HepG2 (cell line): ENCODE results near the gene KIF25. TPM values are rescaled to one million over a fixed set of nuclear protein-coding genes. Genes with fewer than 3 reads are reported as not detected.

Source experiments
- ATM ChIP-seq: fragments of 450-650 bp; IDR thresholded peaks from 2 replicates; pipeline ENCODE4 v1.7.1; 2017; ENCODE audit warnings: mild to moderate bottlenecking, borderline replicate concordance
- CBX5 ChIP-seq: sonication (generic); formaldehyde crosslinking; IDR thresholded peaks from 2 replicates; pipeline ENCODE4 v1.4.0; 2020; ENCODE audit warnings: missing genetic modification reagents, borderline replicate concordance
- EED ChIP-seq: sonication (generic); formaldehyde crosslinking; IDR thresholded peaks from 2 replicates; pipeline ENCODE4 v1.5.0; 2020; ENCODE audit warnings: mild to moderate bottlenecking, missing genetic modification reagents
- FOXK1 ChIP-seq: sonication (generic); formaldehyde crosslinking; IDR thresholded peaks from 2 replicates; pipeline ENCODE4 v1.4.0; 2020; ENCODE audit warnings: low read depth, missing genetic modification reagents, borderline replicate concordance
- HDAC6 ChIP-seq: fragments of 200-600 bp; sonication (generic); IDR thresholded peaks from 2 replicates; pipeline ENCODE4 v1.7.0; 2017; ENCODE audit warnings: mild to moderate bottlenecking, antibody characterized with exemption, low read length, low read depth
- HIVEP1 ChIP-seq: sonication (generic); formaldehyde crosslinking; IDR thresholded peaks from 2 replicates; pipeline ENCODE4 v1.4.0; 2020; ENCODE audit warnings: mild to moderate bottlenecking, missing genetic modification reagents
- HOXA3 ChIP-seq: sonication (generic); formaldehyde crosslinking; IDR thresholded peaks from 2 replicates; pipeline ENCODE4 v1.5.0; 2020; ENCODE audit warnings: missing genetic modification reagents
- KLF11 ChIP-seq: IDR thresholded peaks from 2 replicates; pipeline ENCODE4 v1.6.1; 2016; ENCODE audit warnings: missing compliant biosample characterization
- KLF15 ChIP-seq: sonication (generic); formaldehyde crosslinking; IDR thresholded peaks from 2 replicates; pipeline ENCODE4 v1.8.1; 2023; ENCODE audit warnings: borderline replicate concordance, mild to moderate bottlenecking, inconsistent platforms, missing genetic modification reagents, mixed read lengths
- MTA1 ChIP-seq: sonication (generic); formaldehyde crosslinking; IDR thresholded peaks from 2 replicates; pipeline ENCODE4 v1.4.0; 2020; ENCODE audit warnings: missing genetic modification reagents, mild to moderate bottlenecking, borderline replicate concordance
- NFYC ChIP-seq: IDR thresholded peaks from 2 replicates; pipeline ENCODE4 v1.6.1; 2016; ENCODE audit warnings: missing genetic modification reagents, missing compliant biosample characterization
- PHF5A ChIP-seq: IDR thresholded peaks from one replicate; pipeline ENCODE4 v1.6.1; 2018; ENCODE audit warnings: low read depth, missing genetic modification reagents; ENCODE audit not compliant: unreplicated experiment
- PRMT3 ChIP-seq: sonication (generic); formaldehyde crosslinking; IDR thresholded peaks from 2 replicates; pipeline ENCODE4 v1.8.1; 2022; ENCODE audit warnings: low read depth, mild to moderate bottlenecking, moderate library complexity, missing genetic modification reagents, borderline replicate concordance
- RXRA ChIP-seq: sonication (generic); formaldehyde crosslinking; IDR thresholded peaks from 2 replicates; pipeline ENCODE4 v1.5.1; 2020; ENCODE audit warnings: missing genetic modification reagents
- SRSF4 ChIP-seq: fragments of 200-400 bp; formaldehyde crosslinking; IDR thresholded peaks from one replicate; pipeline ENCODE4 v1.6.1; 2018; ENCODE audit warnings: mild to moderate bottlenecking, low read depth, low read length, moderate library complexity; ENCODE audit not compliant: poor library complexity, severe bottlenecking
- ZBTB7B ChIP-seq: sonication (generic); formaldehyde crosslinking; IDR thresholded peaks from 2 replicates; pipeline ENCODE4 v1.4.0; 2020; ENCODE audit warnings: missing genetic modification reagents
- ZNF205 ChIP-seq: IDR thresholded peaks from 2 replicates; pipeline ENCODE4 v1.6.1; 2018; ENCODE audit warnings: missing biosample characterization, missing genetic modification reagents
- ZNF382 ChIP-seq: sonication (generic); formaldehyde crosslinking; IDR thresholded peaks from 2 replicates; pipeline ENCODE4 v1.5.0; 2020; ENCODE audit warnings: missing genetic modification reagents, mild to moderate bottlenecking, borderline replicate concordance
- ZNF432 ChIP-seq: sonication (generic); formaldehyde crosslinking; IDR thresholded peaks from 2 replicates; pipeline ENCODE4 v1.5.0; 2020; ENCODE audit warnings: missing genetic modification reagents, mild to moderate bottlenecking, borderline replicate concordance
- ZNF446 ChIP-seq: sonication (generic); formaldehyde crosslinking; IDR thresholded peaks from 2 replicates; pipeline ENCODE4 v1.5.0; 2020; ENCODE audit warnings: mild to moderate bottlenecking, missing genetic modification reagents
- ZNF550 ChIP-seq: sonication (generic); formaldehyde crosslinking; IDR thresholded peaks from 2 replicates; pipeline ENCODE4 v1.4.0; 2020; ENCODE audit warnings: mild to moderate bottlenecking, missing genetic modification reagents, borderline replicate concordance
- ZNF570 ChIP-seq: sonication (generic); formaldehyde crosslinking; IDR thresholded peaks from 2 replicates; pipeline ENCODE4 v1.4.0; 2020; ENCODE audit warnings: mild to moderate bottlenecking, missing genetic modification reagents, borderline replicate concordance
- ZNF720 ChIP-seq: sonication (generic); formaldehyde crosslinking; IDR thresholded peaks from 2 replicates; pipeline ENCODE4 v1.4.0; 2020; ENCODE audit warnings: missing genetic modification reagents
- ZNF768 ChIP-seq: sonication (generic); formaldehyde crosslinking; IDR thresholded peaks from 2 replicates; pipeline ENCODE4 v1.4.0; 2020; ENCODE audit warnings: missing genetic modification reagents
- polyA plus RNA-seq, 8 experiments: library from polyadenylated mRNA; depleted of rRNA in 3 of 8; stranded (reverse) in 7 of 8; unstranded in 1 of 8; fragments of >200 nt; fragmentation: Illumina TruSeq in 4 of 8; extraction: Trizol in 4 of 8; gene quantifications; 2 replicates each; pipeline versions ENCODE4 v1.2.1 to v1.2.3, GENCODE V29; 2011 to 2016; ENCODE audit warnings: low read depth in 4 of 8, missing spikeins in 1 of 8, mixed read lengths in 1 of 8; ENCODE audit not compliant: insufficient read depth in 1 of 8
- total RNA-seq, 5 experiments: library from RNA; depleted of rRNA; stranded (reverse); fragments of >200 nt; fragmentation: Illumina TruSeq; extraction: Trizol; gene quantifications; 2 replicates each; pipeline ENCODE4 v1.2.3, GENCODE V29; 2016; ENCODE audit warnings: low read depth in 1 of 5
- TF ChIP-seq, protein P1 (sequence below): IDR thresholded peaks from 2 replicates; pipeline ENCODE4 v1.6.1; 2016; ENCODE audit warnings: missing biosample characterization, missing genetic modification reagents, low read depth
- TF ChIP-seq, protein P2 (sequence below): sonication (generic); formaldehyde crosslinking; IDR thresholded peaks from 2 replicates; pipeline ENCODE4 v1.4.0; 2020; ENCODE audit warnings: missing genetic modification reagents
- TF ChIP-seq, protein P3 (sequence below): sonication (generic); formaldehyde crosslinking; conservative IDR thresholded peaks from 2 replicates; pipeline ENCODE4 v1.4.0; 2020; ENCODE audit warnings: missing genetic modification reagents

KIF25 gene
- total and polyA plus RNA-seq, 2 of the 13 experiments (the other 11 are each of a cell fraction or from before 2014, with no cell fraction given): not detected

DNA sequence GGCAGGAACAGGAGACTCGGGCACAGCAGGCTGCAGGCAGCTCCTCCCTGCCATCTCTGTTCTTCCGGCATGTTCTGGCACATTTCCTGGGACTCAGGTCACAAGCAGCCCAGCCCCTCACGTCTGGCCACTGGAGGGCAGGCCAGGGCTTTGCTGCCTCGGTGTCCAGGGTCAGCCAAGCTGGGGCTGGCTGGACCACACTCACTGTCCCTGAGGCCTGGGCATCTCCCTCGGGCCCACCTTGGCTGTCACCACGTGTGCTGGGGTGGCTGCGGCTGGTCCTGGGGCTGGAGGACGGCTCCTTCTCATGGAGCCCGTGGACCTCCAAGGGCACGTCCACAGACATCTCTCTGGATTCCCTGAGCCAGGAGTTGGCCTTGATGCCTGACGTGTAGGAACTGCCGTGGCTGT, 63.1 kb downstream of the KIF25 start (continued):
- TF ChIP-seq, protein P1, sequence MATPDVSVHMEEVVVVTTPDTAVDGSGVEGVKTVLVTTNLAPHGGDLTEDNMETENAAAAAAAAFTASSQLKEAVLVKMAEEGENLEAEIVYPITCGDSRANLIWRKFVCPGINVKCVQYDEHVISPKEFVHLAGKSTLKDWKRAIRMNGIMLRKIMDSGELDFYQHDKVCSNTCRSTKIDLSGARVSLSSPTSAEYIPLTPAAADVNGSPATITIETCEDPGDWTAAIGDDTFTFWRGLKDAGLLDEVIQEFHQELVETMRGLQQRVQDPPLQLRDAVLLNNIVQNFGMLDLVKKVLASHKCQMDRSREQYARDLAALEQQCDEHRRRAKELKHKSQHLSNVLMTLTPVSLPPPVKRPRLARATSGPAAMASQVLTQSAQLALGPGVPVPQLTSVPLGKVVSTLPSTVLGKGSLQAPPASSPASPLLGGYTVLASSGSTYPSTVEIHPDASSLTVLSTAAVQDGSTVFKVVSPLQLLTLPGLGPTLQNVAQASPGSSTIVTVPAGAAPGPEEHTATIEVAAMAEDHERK (CRISPR knock-in tag): no peak
- TF ChIP-seq ATM: no peak
- TF ChIP-seq PHF5A (CRISPR knock-in tag): no peak
- peak; percentile 21; the same call in 1 of the 2 replicates for TF ChIP-seq ZBTB7B (CRISPR knock-in tag)
- peak; percentile 86; the same call in 1 of the 2 replicates for TF ChIP-seq ZNF768 (CRISPR knock-in tag)
- TF ChIP-seq, protein P2, sequence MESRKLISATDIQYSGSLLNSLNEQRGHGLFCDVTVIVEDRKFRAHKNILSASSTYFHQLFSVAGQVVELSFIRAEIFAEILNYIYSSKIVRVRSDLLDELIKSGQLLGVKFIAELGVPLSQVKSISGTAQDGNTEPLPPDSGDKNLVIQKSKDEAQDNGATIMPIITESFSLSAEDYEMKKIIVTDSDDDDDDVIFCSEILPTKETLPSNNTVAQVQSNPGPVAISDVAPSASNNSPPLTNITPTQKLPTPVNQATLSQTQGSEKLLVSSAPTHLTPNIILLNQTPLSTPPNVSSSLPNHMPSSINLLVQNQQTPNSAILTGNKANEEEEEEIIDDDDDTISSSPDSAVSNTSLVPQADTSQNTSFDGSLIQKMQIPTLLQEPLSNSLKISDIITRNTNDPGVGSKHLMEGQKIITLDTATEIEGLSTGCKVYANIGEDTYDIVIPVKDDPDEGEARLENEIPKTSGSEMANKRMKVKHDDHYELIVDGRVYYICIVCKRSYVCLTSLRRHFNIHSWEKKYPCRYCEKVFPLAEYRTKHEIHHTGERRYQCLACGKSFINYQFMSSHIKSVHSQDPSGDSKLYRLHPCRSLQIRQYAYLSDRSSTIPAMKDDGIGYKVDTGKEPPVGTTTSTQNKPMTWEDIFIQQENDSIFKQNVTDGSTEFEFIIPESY: no peak; the same call in 1 of the 2 replicates
- TF ChIP-seq RXRA (CRISPR knock-in tag): peak; percentile 53; the same call in 1 of the 2 replicates
- TF ChIP-seq ZNF570 (CRISPR knock-in tag): no peak
- TF ChIP-seq HDAC6: no peak
- no peak for TF ChIP-seq EED (CRISPR knock-in tag)
- TF ChIP-seq FOXK1 (CRISPR knock-in tag): no peak
- 0 out of 2 replicates have a peak, but pooled peaks have one; percentile 27 for TF ChIP-seq HOXA3 (CRISPR knock-in tag)
- TF ChIP-seq CBX5 (CRISPR knock-in tag): peak; percentile 83; the same call in 1 of the 2 replicates
- no peak for TF ChIP-seq NFYC (CRISPR knock-in tag)
- TF ChIP-seq ZNF720: no peak
- no peak for TF ChIP-seq ZNF432 (CRISPR knock-in tag)
- no peak for TF ChIP-seq KLF15 (CRISPR knock-in tag)
- TF ChIP-seq SRSF4: no peak
- no peak for TF ChIP-seq KLF11 (CRISPR knock-in tag)
- TF ChIP-seq MTA1: no peak
- no peak for TF ChIP-seq ZNF382 (CRISPR knock-in tag)
- no peak for TF ChIP-seq HIVEP1 (CRISPR knock-in tag)
- no peak for TF ChIP-seq PRMT3 (CRISPR knock-in tag)
- TF ChIP-seq, protein P3, sequence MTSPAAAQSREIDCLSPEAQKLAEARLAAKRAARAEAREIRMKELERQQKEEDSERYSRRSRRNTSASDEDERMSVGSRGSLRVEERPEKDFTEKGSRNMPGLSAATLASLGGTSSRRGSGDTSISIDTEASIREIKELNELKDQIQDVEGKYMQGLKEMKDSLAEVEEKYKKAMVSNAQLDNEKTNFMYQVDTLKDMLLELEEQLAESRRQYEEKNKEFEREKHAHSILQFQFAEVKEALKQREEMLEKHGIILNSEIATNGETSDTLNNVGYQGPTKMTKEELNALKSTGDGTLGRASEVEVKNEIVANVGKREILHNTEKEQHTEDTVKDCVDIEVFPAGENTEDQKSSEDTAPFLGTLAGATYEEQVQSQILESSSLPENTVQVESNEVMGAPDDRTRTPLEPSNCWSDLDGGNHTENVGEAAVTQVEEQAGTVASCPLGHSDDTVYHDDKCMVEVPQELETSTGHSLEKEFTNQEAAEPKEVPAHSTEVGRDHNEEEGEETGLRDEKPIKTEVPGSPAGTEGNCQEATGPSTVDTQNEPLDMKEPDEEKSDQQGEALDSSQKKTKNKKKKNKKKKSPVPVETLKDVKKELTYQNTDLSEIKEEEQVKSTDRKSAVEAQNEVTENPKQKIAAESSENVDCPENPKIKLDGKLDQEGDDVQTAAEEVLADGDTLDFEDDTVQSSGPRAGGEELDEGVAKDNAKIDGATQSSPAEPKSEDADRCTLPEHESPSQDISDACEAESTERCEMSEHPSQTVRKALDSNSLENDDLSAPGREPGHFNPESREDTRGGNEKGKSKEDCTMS (CRISPR knock-in tag): no peak
- no peak for TF ChIP-seq ZNF446 (CRISPR knock-in tag)
- no peak for TF ChIP-seq ZNF550 (CRISPR knock-in tag)
- 0 out of 2 replicates have a peak, but pooled peaks have one; percentile 39 for TF ChIP-seq ZNF205 (CRISPR knock-in tag)
